Measurements from ENCODE around the gene WWTR1. TPM values are rescaled to one million over a fixed set of nuclear protein-coding genes. Genes with fewer than 3 reads are reported as not detected.

WWTR1 gene
- total and polyA plus RNA-seq, 2 of the 8 experiments (the other 6 are each of a cell fraction or from before 2014, with no cell fraction given), result 15.7 to 18.6 TPM

DNA sequence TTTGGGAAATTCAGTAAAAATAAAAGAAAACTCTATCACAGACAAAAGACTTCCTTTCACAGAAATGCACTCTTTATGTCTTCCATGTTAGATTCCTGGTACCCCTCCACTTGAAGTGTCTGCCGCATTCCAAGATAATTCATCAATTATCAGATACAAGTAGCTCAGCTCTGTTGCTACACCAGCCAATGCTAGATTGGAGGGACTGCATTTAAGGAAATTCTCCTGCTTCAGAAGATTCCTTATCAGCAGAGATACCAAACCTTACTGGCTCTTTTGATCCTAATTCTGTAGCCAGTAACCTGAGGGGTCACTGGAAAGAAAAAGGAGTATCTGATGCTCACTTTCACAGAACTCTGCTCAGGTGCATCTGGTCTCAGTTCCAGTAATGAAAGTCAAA lies 119.5 kb downstream of the WWTR1 start:
- Histone ChIP-seq H2BK20ac (ENCODE audit: low read length) (no peak overlapping the region), H3K14ac (ENCODE audit: insufficient read length) (no peak overlapping the region), H2BK12ac (ENCODE audit: low read depth, low read length) (no peak overlapping the region), H3K4me2 (ENCODE audit: insufficient read depth in 1 of 2, low read depth in 2 of 2, low read length in 2 of 2) (no peak overlapping the region), H3K27ac (ENCODE audit: low read depth, low read length) (no peak overlapping the region), H4K5ac (ENCODE audit: insufficient read length, low read depth, low read length) (no peak overlapping the region), H4K91ac (replicated peaks; ENCODE audit: insufficient read length, low read length) (no peak overlapping the region), H2BK15ac (ENCODE audit: low read length) (no peak overlapping the region), H3K79me1 (ENCODE audit: low read depth, low read length) (0 out of 2 replicates have a peak, but pooled peaks cover 3% of the 10 kb centered on the region), H3K79me2 (ENCODE audit: control insufficient read depth in 1 of 2, insufficient read depth in 2 of 2, low read length in 2 of 2) (peaks cover 0 to 6% of the 10 kb centered on the region in 2 experiments; a peak in 1 of 4 replicates), H3K23me2 (ENCODE audit: low read depth, low read length) (peaks cover 2% of the 10 kb centered on the region; the same call in 1 of the 2 replicates), H3K9ac (replicated peaks in 1 of 4; ENCODE audit: extremely low read depth in 1 of 4, low read depth in 3 of 4, low read length in 3 of 4) (no peak overlapping the region), H2BK120ac (replicated peaks; ENCODE audit: low read depth, low read length) (no peak overlapping the region), H3K9me3 (ENCODE audit: insufficient read depth in 2 of 2, low read depth in 1 of 2, low read length in 1 of 2) (no peaks in the 10 kb centered on the region), H3K18ac (ENCODE audit: extremely low read depth, low read length) (no peak overlapping the region), H3K4ac (replicated peaks; ENCODE audit: insufficient read length, low read depth, low read length) (no peak overlapping the region), H4K8ac (ENCODE audit: extremely low read depth, insufficient read depth, low read length) (no peak overlapping the region), H3K56ac (replicated peaks; ENCODE audit: insufficient read length, low read depth, low read length) (no peak overlapping the region), H2AK5ac (ENCODE audit: low read depth, low read length) (no peak overlapping the region), H2BK5ac (ENCODE audit: low read depth, low read length) (no peak overlapping the region), H4K20me1 (replicated peaks in 1 of 2; ENCODE audit: control insufficient read depth in 1 of 2, insufficient read depth in 2 of 2, low read length in 2 of 2) (peaks cover 0 to 3% of the 10 kb centered on the region in 2 experiments), H2AFZ (ENCODE audit: low read length) (no peak overlapping the region), H3K27me3 (replicated peaks in 1 of 4; ENCODE audit: control insufficient read depth in 3 of 4, extremely low read depth in 1 of 4, insufficient read depth in 3 of 4, low read length in 3 of 4) (no peaks in the 10 kb centered on the region), H3K23ac (ENCODE audit: insufficient read length) (no peak overlapping the region), H3K4me3 (ENCODE audit: extremely low read depth in 1 of 4, insufficient read depth in 2 of 4, low read depth in 3 of 4, low read length in 4 of 4) (no peak overlapping the region), H3K36me3 (ENCODE audit: control insufficient read depth in 2 of 4, insufficient read depth in 4 of 4, low read length in 3 of 4) (peaks cover 0 to 4% (median 0%) of the 10 kb centered on the region in 4 experiments; a peak in 1 of 8 replicates), H3K4me1 (replicated peaks in 1 of 4; ENCODE audit: control insufficient read depth in 3 of 4, insufficient read depth in 4 of 4, low read length in 3 of 4) (peaks cover 2 to 10% (median 6%) of the 10 kb centered on the region in 4 experiments; a peak in 5 of 7 replicates)
- 94% methylated on average over 1 of the region's 1 CpG; no CpG with 5 or more reads in 1 of the 2 experiments for WGBS, 2 experiments (ENCODE audit: extremely low coverage in 1 of 2, insufficient coverage in 1 of 2, insufficient read length in 1 of 2, insufficient replicate concordance in 2 of 2, low coverage in 1 of 2, low lambda C conversion rate in 2 of 2, missing lambda C conversion rate in 1 of 2)
- no peak for TF ChIP-seq YY1 (IDR thresholded peaks at IDR 0.05; ENCODE audit: low read depth, low read length)
- TF ChIP-seq JUND (IDR thresholded peaks at IDR 0.05; ENCODE audit: low read length), result no peak
- no peak for TF ChIP-seq TAF1 (IDR thresholded peaks at IDR 0.05; ENCODE audit: low read depth, low read length)
- TF ChIP-seq, protein P1, sequence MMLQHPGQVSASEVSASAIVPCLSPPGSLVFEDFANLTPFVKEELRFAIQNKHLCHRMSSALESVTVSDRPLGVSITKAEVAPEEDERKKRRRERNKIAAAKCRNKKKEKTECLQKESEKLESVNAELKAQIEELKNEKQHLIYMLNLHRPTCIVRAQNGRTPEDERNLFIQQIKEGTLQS (IDR thresholded peaks at IDR 0.05; ENCODE audit: insufficient read depth, low read depth, low read length), result no peak
- POLR2A ChIA-PET (ENCODE audit: partially characterized antibody), result no interaction called here
- CTCF ChIA-PET (ENCODE audit: partially characterized antibody), result no interaction called here
- FAIRE-seq (no peak), DNase-seq (ENCODE audit: low read depth in 1 of 2, low spot score in 2 of 2) (no peak)
